GM12873 (cell line): Measurements from ENCODE around the gene ENTHD1.

Source experiments
- TF ChIP-seq, protein P1 (sequence below): IDR thresholded peaks from 2 replicates; pipeline ENCODE4 v1.5.1; 2012; ENCODE audit warnings: low read depth, mild to moderate bottlenecking, moderate library complexity, low read length, control low read depth; ENCODE audit not compliant: insufficient read depth; ENCODE audit errors: missing control alignments

ENTHD1 gene

DNA sequence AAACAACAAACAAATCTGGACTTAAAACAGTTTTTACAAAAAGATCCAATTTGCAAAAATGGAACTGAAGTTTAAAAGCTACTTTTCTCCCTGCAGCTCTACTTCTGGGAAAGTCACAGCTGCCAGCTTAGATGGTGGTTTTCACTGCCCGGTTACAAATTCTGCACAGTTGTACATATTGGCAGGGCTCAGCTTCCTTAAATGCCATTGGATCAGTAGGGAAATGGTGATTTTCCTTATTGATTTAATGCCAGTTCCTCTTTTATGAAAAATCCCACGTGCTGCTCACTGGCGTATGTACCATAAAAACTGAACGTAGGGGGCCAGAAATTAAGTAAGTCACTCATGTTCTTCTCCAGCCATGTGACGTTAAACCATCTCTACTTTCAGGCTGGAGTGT lies 30.1 kb upstream of the ENTHD1 start:
- TF ChIP-seq, protein P1, sequence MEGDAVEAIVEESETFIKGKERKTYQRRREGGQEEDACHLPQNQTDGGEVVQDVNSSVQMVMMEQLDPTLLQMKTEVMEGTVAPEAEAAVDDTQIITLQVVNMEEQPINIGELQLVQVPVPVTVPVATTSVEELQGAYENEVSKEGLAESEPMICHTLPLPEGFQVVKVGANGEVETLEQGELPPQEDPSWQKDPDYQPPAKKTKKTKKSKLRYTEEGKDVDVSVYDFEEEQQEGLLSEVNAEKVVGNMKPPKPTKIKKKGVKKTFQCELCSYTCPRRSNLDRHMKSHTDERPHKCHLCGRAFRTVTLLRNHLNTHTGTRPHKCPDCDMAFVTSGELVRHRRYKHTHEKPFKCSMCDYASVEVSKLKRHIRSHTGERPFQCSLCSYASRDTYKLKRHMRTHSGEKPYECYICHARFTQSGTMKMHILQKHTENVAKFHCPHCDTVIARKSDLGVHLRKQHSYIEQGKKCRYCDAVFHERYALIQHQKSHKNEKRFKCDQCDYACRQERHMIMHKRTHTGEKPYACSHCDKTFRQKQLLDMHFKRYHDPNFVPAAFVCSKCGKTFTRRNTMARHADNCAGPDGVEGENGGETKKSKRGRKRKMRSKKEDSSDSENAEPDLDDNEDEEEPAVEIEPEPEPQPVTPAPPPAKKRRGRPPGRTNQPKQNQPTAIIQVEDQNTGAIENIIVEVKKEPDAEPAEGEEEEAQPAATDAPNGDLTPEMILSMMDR = no peak

DNA sequence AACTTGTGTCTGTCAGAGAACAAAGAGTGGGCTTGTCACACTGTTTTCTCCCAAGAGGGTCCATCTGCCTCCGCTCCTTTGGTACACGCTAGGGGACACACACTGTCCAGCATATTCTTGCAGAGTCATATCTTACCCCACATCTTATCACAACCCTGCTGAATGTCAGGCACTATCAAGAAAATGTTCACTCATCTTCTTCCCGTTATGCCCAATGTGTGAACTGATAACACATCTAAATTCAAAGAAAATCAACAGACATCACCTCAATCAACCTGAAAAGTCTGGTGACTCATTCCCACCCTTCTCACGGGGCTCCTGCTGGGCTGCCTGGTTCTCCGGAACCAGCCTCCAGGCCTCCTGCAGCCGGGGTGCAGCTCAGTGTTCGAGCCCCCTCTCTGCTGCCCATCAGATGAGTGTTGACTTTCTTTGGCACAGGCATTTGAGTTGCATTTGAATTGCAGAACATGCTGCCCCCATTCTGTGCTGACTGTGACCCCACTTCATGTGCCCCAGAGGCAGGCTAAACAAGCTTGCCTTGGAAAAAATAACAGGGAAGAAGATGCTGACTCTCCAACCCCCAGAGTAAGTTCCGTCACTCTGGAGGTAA lies 26.7 kb upstream of the ENTHD1 start:
- TF ChIP-seq, protein P1 = no peak

- TF ChIP-seq, protein P1 = no peak
Observed at GRCh38 chr22:39917776-39918495, 24.4 kb upstream of the ENTHD1 start.

DNA sequence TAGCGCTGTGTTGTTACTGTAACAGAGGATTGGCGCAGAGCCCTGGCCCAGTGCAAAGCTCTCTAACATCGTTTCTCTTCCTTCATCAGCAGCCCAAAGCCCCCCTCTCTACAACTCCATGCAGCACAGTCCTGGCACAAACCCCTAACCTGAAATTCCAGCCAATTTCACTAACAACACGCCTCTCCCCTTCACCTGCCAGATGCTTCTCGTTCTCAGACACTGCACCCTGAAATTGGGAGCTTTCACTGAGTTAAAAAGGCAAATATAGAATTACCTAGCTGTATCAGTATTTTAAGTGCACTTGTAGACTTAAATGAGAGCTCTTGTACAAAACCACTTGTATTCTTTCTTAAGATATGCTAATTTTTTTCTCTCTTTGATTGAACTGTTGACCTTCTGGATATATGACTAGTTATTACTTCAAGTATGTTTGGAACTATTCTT lies 23.7 kb upstream of the ENTHD1 start:
- TF ChIP-seq, protein P1 = no peak

GRCh38 chr22:39916496-39916895 lies 22.9 kb upstream of the ENTHD1 start:
- TF ChIP-seq, protein P1 = no peak

DNA sequence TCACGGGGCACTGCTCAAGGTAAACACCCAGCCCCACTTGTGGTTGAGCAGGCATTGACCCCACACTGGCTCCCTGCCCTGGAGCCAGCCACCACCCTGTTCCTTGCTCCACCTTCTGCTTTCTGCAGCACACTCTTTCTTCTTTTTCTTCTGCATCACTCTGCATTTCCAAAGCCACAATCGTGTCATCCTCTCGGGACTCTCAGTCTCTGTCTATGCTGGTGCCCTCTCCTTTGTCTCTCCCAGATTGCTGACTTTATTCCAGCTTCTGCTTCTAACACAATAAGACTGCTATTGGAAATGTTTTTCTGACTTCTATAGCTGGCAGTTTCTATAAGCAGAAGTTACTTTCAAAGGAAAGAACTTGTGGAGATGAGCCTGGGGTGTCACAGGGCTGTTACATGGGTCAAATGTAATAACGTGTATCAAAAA lies 21.8 kb upstream of the ENTHD1 start:
- TF ChIP-seq, protein P1 = no peak

DNA sequence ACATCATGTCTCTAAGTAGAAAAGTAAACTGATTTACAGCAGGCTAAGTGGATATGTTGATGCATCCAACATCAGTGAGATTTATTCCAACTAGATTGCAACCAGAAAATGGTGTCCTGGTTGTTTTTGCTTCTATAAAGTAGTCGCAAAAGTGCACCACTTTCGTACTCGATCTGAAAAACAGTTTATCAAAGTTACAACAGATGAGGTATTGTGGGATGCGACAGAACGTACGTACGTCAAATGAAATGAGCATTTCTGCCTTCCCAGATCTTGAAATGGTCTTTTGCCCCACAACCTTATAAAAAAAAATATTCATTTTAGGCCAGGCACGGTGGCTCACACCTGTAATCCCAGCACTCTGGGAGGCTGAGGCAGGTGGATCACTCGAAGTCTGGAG lies 21.0 kb upstream of the ENTHD1 start:
- TF ChIP-seq, protein P1 = no peak
